NCI-H82 (cell line): ENCODE measurements around the gene CACNA1C.
A peak's percentile ranks its signal among the peaks of the same experiment; 100 is the strongest.

Experiments
- DNase-seq: peaks from one replicate; lab custom pipeline; 2025; lab: John Stamatoyannopoulos, UW

CACNA1C gene

DNA sequence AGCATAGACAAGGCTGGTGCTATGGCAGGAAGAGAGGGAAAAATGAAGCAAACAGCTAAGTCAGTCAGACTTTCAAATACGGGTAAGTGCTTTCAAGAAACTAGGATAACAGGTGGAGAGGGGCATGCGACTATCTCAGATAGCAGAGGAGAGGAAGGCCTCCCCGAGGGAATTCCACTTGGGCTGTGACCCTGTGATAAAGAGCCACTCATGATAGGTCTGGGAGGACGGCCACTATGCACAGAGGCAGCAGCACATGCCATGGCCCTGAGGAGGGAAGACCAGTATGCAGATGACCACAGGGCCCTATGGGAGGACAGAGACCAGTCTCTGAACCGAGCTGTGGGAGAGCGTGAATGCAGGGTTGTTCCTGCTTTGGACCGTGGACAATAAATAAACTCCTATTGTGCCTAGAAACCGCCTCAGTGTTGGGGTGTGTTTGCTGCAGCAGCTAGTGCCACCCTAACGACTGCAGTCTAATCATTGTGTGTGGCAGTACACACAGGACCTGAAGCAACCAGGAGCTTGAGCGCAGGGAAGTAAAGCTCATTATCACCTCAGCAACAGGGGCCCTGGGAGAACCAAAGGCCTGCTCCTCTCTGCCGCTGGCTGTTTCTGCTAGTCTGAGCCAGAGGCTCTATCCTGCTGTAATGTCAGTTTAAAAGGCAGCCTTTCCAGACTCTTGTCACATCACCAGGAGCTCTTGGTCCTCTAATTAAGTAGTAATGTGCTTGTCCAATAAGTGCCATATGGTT, 119.1 kb downstream of the CACNA1C start:
- peak; percentile 100 for DNase-seq

DNA sequence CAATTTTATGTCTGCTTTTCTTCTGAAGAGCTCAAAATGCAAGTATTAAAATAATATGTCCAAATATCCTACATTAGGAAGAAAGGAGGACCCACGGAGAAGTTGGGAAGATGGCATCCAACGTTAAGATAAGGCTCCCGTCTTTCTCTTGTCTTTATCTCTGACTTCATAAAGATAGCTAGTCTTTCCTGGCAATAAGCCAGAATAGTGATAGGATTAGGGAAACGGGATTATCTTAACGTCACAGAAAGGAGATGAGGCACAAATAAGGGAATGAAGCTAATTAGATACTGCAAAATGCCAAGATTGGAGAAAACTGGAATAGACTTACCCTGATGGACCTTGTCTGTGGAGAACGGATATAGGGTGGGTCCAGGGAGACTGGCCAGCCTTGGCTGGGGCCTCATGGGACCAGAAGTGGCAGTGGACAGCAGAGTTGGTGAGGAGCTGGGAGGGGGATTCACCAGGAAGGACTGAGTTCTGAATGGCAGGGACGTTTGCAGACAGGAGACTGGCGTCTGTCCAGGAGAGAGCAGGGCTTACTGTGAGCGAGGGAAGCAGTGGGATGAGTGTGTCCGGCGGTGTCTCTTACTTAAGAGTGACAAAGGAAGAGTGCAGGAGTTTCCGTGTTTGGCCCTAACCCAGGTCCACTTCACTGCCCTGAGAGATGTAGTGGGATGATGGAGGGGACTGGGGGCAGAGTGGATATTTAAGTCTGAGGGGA, 119.9 kb downstream of the CACNA1C start:
- DNase-seq = peak; percentile 99

DNA sequence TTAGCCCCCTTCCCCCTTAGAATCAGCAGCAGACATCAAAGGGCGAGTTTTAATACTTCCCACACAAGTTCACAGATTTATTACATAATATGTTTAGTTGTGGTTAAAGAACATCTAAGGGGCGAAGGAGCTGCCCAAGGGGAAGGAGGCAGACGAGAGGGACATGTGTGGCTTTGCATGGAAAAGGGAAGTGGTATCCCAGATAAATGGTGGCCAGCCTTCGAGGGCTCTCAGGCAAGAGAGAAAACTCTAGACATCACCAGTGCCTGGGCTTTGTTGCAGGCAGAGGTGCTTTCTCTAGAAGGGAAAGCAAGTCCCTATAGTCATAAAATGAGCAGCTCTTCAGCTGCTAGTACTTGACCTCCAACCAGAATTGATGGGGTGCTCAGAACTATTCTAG, 121.2 kb downstream of the CACNA1C start:
- DNase-seq = no peak

DNA sequence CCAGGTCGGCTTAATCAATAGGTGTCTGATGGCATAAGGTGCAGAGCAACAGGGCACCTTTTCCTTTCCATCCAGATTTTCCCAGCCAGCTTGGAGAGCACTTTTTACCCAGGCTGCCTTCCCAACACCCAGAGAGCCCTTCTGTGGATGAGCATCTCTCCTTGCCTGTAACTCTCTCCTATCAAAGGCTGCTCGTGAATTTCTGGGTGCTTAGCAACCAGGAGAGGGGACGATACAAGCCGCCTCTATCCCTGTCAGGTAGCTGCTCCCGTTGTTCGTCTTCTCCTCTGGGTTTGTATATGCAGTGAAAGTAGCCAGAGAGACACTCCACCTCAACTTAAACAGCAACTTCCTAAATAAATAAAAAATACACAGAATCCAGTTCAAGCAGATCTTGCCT, 124.2 kb downstream of the CACNA1C start:
- no peak for DNase-seq

DNA sequence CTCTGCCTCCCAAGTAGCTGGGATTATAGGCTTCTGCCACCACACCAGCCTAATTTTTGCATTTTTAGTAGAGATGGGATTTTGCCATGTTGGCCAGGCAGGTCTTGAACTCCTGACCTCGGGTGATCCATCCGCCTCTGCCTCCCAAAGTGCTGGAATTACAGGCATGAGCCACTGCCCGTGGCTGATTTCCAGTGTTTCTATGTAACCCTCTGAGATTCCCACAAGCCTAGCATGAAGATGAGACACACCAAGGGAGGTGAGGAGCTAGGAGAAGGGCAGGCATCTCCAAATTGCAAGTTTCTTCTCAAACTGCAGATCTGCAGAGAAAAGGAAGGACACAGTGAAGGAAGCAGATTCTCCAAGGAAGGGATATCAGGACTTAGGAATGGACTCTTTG, 125.0 kb downstream of the CACNA1C start:
- DNase-seq = no peak

DNA sequence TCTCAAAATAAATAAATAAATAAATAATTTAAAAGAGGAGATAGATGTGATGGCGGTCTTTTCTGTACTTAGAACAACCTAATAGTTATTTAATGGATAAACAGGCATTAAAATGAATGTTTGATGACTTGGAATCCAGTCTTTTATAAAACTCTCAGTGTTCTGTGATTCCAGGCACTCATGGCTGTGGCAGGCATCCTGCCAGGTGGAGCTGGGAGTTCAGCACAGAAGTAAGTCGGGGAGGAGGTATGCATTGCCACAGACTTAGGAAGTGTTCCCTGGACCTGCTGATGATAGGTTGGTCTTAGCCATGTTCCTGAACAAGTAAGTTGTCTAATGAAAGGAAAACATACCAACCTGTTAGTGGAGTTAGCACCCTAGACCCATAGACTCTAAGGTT, 126.3 kb downstream of the CACNA1C start:
- no peak for DNase-seq

DNA sequence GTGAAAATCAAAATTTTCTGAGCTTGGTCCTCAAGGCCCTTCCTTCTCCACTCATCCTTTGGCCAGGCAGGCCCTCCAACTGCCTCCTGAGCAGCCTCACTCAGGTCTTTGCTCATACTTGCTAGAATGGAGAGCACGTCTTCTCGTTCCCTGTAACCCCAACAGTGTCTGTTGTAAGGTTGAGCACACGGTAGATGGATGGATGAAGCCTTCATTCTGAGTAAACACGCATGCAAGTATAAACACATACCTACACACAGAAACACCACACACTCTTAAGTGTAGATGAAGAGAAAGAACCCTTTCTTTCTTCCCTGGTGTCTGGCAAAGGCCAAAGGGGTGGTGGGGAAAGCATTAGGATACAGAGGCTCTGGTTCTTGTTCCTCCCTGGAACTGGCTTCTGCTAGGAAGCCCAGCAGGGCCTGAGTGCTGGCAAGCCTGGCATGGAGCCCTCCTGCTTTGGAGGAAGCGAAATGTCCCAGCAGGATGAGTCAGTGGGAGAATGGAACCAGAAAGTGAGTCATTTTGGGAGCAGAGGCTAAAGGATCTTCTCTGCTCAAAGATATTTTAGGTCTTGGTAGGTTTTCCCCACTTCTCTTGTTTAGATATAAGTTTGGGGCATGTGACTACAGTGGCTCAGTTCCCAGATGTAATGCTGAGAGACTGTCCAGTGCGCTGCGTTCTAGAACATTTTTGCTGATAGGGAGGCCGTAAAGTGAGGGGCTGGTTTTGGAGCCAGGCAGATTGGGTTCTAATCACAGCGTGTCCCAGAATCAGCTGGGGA, 127.4 kb downstream of the CACNA1C start:
- DNase-seq = no peak

DNA sequence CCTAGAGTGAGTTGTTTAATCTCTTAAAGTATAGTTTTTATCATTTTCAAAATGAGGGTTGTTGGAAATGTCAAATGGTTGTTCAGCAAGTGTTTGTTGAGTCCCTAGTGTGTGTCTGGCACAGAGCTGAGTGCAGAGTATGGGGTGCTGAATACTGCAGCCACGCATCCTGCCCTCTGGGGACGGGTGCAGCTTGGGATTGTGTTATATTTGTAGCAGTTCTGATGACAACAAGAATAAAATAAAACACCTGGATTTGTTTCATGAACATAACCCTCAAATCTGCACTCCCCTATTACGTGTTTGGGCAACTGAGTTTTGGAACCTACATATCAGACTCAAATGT, 127.9 kb downstream of the CACNA1C start:
- no peak for DNase-seq

DNA sequence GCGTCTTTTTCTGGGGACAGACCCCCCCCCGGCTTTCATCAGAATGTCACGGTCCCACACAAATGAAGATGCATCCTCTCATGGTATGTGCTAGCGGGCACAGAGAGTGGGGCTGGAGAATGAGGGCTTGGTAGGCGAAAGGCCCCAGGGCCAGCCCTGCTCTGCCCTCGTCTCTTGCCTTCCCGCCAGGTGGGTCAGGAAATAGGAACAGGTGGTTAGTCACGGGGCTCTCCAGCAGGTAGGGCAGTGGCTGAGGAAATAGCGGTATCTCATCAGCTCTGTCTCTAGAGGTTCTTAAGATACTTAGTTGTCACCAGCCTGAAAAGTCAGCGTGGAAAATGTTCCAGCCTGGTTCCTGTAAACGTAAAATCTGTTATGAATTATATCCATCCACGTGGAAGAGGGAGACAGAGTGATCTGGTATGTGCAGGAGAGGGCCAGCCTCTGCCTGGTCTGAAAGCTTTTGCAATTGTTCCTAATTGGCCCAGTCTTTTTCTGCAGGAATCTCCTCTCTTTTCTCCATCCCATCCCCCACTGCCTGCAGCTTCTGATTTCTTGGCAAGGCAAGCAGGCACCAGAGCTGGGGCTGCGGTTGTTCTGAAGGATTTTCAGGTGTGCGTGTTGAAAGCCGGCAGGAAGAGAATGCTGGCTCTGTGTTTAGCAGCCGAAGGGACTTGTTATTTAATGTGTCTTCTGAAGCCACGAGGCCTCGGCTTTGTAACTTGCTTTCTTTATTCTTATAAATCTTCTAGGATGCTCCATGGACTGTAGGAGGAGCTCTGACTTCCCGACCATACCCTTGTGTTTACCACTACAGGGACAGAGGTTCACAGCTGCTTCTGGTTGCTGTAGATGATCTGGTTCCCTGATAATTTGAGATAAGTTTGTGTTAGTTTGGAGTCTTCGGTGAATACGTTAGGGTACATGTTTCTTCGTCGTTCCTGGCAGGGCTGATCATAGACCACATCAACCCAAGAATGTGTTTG, 131.1 kb downstream of the CACNA1C start:
- DNase-seq = no peak

DNA sequence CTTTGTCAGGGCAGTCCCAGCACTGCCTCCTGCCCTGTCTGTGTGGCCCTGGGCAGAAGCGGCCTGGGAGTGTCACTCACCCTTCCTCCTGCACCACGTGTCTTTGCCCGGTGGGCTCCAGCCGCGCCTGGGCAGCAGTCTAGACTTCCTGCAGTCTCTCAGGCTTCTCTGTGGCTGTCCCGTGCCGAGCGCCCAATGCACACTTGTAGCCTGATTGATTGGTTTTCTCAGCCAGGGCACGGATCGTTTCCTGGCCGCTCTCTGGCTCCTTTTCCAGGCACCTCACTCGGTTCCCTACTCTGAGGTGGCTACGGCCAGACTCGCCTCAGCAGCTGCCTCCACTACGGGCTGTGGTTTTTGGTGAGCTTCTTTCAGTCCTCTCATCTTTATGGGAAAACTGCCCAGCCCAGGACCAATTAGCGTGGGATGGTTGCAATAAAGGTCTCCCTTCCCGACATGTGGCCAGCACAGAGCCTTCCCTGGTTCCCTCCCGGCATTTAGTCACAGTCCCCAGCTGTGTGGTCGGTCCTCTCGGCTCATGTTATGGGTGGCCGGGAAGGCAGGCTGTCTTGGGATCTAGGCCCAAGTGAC, 133.1 kb downstream of the CACNA1C start:
- DNase-seq = no peak

DNA sequence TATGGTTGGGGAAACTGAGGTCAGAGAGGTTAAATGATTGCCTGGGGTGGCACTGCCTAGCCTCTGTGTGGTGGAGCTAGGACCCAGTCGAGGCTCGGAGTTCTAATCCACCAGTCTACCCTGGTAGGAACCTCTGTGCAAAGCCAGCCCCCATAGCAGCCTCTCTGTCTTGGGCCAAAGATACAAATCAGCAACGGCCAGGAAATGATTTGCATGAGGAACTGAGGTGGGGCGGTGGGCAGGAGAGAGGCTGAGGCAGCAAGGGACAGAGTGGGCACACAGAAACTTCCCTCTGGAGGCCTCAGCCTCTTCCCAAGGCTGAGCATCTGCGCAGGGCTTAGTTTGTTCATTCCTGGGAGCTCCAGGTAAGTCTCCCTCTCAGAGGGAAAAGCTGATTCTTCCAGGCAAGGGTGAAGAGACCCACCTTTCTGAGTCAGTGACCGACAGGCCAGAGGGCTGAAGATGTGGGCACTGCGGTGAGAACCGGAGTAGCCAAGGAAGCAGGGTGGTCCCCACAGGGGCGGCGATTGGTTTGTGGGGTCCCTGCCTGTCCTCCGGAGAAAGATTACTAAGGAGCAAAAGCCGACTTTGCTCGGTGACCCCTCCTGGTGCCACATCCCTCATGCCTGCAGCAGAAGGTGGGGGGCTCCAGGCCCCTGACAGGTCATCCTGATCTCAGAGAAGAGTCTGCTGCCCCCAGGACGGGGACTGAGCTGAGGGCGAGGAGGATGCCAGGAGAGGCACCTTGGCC, 134.6 kb downstream of the CACNA1C start:
- no peak for DNase-seq

DNA sequence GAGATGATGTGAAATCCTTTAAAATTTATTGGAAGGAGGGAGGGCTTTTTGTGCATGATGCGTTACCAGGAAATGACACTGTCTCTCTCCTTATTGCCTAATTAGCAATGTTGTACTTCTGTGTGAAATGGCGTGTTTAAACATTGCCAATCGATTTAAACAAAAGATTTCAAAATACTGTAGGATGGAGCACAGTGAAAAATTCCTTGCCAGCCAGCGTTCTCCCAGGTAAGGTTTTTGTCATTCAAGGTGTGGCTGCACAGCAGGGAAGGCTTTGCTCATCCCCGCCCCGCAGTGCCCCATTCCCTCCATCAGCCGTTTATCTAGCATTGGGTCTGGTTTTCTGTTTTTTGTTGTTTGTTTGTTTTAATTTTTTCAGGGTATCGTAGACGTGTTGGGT, 137.3 kb downstream of the CACNA1C start:
- no peak for DNase-seq

DNA sequence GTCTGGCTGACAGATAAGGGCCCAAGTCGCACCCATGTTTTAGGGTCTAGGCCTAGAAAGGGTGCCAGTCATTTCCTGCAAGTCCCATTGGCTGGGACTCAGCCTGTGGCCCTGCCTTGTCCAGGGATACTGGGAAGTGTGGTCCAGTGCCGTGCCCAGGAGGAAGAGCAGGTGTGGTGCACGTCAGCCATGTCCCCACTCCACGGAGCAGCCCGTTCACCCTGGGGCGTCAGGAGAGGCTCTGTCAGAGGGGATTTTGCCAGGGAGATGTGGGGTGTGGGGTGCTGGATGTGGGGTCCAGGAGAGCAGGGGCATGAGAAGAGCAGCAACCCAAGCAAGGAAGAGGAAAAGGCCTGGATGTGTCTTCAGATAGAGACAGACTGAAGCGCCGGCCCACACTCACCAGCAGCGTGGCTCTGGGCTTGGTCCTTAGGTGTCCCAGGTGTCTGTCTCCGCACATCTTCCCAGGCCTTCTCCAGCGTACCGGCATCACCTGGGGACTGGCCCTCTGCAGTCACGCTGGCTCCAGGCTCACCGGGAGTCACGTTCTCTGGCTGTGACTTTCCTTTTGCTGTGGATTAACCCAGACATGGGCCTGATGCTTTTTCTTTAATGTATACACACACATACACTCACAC, 138.2 kb downstream of the CACNA1C start:
- DNase-seq = no peak

DNA sequence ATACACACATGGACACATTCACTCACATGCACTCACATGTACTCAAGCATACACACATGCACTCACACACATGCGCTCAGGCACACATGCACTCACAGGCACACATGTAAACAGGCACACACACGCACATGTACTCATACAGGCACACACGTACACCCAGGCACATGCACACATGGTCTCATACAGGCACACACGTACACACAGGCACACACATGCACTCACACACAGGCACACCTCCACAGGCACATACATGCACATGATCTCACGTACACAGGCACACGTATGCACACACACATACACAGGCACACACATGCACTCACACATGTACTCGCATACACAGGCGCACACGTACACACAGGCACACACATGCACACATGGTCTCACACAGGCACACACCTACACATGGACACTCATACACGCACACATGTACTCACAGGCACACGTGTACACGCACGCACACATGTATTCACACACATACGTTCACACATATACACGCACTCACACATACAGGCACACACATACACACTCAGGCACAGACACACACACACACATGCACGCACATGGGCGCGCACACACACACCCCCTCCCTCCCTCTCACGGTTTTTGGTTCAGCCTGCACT, 138.9 kb downstream of the CACNA1C start:
- no peak for DNase-seq

DNA sequence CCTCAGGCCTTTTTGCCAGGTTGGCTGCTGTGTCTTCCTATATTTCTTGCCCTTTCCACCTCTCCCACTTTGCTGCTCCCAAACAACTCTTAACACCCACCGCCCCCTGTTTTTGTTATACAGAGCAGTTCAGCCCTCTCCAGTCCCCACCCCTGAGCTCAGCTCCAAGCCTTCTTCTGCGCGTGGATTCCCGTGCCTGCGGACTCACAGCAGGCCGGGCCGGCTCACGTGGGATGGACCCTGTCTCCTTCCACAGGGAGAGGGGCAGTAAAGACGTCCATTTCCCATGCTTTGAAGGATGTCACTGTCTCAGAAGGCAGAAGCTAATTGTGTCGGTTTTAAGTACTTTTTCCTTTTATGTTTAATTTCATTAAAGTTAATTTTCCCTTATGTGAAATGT, 139.4 kb downstream of the CACNA1C start:
- no peak for DNase-seq

DNA sequence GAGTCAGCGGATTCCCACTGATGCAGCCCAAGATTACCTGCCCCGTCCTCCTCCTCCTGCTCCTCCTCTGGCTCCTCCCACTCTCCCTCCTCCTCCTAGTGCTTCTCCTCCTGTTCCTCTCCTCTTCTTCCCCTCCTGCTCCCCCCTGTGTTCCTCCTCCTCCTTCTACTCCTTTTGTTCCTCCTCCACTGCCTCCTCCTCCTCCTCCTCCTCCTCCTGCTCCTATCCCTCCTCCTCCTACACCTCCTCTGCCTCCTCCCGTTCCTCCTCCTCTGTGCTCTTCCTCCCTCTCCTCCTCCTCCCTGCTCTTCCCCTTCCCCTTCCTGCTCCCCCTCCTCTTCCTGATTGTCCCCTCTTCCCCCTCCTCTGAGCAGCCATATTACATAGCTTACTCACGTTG, 141.3 kb downstream of the CACNA1C start:
- DNase-seq = no peak

DNA sequence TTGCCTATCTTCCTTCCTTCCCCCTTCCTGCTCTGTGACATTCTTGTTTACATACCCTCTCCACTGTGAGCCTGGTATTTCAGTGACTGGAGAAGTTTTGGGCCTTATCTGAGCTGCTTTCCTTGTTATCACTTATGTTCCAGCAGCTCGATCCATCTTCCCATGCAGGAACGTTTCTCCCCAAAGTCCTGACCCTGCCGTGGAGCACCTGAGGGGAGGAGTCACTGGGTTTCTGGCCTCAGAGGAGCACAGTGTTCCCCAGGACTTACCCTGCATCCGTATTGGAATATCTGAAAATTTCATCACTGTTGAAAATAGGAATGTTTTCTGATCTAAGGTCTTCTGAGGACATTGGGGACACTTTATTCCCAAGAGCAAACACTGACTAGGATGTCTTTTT, 141.8 kb downstream of the CACNA1C start:
- no peak for DNase-seq

DNA sequence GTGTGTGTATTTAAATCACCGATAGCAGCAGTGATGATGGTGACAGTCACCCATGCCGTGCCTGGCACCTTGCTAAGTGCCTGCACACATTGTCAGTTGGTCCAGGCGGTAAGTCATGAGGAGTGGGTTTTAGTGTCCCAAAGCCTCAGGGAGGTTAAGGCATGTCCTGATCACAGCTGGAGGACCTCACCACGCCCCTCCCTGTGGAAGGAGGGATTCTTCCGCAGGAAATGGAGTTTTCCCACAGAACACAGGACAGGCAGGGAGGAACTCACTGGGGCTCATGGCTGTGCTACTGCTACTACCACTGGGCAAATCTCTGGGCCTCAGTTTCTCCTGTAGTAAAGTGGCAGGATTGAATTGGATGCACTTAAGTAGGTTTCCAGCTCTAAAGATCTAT, 142.3 kb downstream of the CACNA1C start:
- no peak for DNase-seq

DNA sequence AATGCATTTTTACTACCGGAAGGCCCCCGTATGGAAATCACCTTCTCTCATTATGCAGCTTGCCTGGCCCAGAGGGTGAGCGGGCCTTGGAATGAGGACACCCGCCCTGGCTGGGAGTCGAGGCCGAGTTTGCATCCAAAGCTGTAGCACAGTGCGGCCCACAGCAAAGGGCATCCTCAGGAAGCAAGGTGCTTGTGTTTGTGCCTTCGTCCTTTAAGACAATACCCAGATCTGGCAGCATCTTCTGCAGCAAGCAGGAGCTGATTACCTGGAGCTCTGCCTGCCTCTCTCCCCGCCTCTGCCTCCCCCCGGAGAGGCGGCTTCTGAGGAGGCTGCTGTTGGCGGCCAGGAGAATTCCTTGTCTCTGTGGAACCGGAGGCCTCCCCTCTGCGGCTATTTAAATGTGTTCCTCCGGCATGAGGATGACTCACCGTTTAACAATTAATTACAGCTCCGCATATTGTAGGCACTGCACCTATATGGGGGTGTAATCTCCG, 145.3 kb downstream of the CACNA1C start:
- peak; percentile 27 for DNase-seq

DNA sequence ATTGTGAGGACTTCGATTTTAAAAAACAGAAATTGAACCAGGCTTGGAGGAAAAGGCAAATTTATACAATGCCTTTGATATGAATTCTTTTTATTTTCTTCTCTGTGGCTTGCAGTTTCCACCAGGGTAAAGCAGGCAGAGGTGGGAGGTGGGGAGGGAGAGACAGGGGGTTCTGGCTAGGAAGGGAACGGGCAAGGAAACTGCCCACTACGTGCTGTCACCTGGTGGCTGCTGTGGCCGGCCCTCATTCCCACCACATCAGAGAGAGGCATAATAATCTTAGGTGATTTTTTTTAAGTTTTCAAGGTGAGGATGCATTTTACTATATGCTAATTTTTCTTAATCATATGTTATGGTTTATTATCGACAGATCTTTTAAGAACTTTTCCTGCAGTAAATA, 145.8 kb downstream of the CACNA1C start:
- no peak for DNase-seq
